ENCODE measurements around the gene ZFYVE9.

DNA sequence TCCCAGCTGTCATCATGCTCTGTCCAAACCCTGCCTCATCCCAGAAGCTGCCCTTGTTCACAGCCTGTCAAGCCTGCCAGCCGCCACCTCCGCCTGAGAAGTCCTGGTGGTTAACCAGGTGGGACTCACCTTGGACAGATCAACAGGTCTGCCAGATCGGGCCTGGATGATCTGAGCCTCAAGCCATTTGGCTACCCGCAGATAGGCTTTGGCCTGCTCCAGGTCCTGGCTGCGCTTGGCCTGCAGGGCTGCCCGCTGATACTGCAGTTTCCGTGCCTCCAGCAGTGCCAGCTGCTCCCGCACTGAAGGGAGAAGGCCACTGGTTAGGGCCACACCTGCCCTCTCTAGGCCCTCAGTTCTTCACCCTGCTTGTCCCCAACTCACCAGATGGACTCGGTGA, 215.5 kb downstream of the ZFYVE9 start:
- TF ChIP-seq, protein P1, sequence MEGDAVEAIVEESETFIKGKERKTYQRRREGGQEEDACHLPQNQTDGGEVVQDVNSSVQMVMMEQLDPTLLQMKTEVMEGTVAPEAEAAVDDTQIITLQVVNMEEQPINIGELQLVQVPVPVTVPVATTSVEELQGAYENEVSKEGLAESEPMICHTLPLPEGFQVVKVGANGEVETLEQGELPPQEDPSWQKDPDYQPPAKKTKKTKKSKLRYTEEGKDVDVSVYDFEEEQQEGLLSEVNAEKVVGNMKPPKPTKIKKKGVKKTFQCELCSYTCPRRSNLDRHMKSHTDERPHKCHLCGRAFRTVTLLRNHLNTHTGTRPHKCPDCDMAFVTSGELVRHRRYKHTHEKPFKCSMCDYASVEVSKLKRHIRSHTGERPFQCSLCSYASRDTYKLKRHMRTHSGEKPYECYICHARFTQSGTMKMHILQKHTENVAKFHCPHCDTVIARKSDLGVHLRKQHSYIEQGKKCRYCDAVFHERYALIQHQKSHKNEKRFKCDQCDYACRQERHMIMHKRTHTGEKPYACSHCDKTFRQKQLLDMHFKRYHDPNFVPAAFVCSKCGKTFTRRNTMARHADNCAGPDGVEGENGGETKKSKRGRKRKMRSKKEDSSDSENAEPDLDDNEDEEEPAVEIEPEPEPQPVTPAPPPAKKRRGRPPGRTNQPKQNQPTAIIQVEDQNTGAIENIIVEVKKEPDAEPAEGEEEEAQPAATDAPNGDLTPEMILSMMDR (IDR thresholded peaks at IDR 0.05) = no peak
- no peak for TF ChIP-seq POLR2A (IDR thresholded peaks at IDR 0.05)
